Epithelial cell of proximal tubule (primary cell): ENCODE results near the gene CCSER2. TPM values are rescaled to one million over a fixed set of nuclear protein-coding genes. Genes with fewer than 3 reads are reported as not detected.

Source experiments
- DNase-seq: peaks from one replicate; pipeline ENCODE4 v3.0.0-alpha.2; 2011; ENCODE audit warnings: low read depth
- H3K4me3 ChIP-seq: 2 replicates; pipeline ENCODE4 v1.5.1; 2011; ENCODE audit warnings: low read depth, mild to moderate bottlenecking, low read length
- total RNA-seq: library from RNA; depleted of rRNA; stranded (reverse); fragments of >200 nt; gene quantifications from 2 replicates; pipeline ENCODE4 v1.2.3, GENCODE V29; 2015
- TF ChIP-seq, protein P1 (sequence below): conservative IDR thresholded peaks from 2 replicates; pipeline ENCODE4 v1.5.1; 2012; ENCODE audit warnings: low read depth, mild to moderate bottlenecking, low read length

The CCSER2 gene
- total RNA-seq, 1 donor from 2014 or later, result 8.8 TPM

GRCh38 chr10:84375881-84376280, 47.5 kb downstream of the CCSER2 start:
- no peak for DNase-seq
- H3K4me3 ChIP-seq, result no peak overlapping the region
- TF ChIP-seq, protein P1, sequence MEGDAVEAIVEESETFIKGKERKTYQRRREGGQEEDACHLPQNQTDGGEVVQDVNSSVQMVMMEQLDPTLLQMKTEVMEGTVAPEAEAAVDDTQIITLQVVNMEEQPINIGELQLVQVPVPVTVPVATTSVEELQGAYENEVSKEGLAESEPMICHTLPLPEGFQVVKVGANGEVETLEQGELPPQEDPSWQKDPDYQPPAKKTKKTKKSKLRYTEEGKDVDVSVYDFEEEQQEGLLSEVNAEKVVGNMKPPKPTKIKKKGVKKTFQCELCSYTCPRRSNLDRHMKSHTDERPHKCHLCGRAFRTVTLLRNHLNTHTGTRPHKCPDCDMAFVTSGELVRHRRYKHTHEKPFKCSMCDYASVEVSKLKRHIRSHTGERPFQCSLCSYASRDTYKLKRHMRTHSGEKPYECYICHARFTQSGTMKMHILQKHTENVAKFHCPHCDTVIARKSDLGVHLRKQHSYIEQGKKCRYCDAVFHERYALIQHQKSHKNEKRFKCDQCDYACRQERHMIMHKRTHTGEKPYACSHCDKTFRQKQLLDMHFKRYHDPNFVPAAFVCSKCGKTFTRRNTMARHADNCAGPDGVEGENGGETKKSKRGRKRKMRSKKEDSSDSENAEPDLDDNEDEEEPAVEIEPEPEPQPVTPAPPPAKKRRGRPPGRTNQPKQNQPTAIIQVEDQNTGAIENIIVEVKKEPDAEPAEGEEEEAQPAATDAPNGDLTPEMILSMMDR, result no peak

DNA sequence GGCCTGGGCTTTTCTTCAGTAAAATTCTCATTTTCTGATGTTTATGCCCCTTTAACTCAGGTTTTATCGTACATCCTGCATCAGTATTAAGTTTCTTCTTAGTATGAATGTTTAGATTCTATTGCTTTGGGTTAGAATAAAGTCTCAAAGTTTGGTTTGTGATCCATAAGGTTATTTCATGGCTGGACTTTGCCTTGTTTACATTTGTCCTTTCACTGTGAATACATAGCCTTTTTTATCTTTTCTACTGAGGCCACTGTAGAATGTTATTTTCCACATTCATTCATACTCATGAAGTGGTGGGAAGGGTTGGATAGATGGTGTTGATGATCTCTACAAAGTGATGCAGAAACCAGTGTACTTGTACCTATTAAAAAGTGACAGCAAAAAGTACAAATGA, 59.8 kb downstream of the CCSER2 start:
- TF ChIP-seq, protein P1, result no peak
- H3K4me3 ChIP-seq, result no peak overlapping the region
- no peak for DNase-seq

DNA sequence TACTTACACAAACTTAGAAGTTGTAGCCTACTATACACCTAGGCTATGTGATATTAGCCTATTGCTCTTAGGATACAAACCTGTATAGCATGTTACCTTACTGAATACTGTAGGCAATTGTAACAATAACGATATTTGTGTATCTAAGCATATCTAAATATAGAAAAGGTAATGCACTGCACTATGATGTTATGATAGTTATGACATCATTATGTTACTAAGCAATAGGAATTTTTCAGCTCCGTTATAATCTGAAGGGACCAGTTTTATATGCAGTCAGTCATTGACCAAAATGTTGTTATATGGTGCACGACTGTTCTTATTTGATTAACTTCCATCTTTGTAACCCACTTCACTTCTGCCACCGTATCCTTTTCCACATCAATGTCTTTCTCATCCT, 62.0 kb downstream of the CCSER2 start:
- TF ChIP-seq, protein P1, result no peak
- H3K4me3 ChIP-seq, result no peak overlapping the region
- DNase-seq, result no peak

GRCh38 chr10:84391326-84391725, 62.9 kb downstream of the CCSER2 start:
- TF ChIP-seq, protein P1, result no peak
- H3K4me3 ChIP-seq, result no peak overlapping the region
- DNase-seq, result no peak

- H3K4me3 ChIP-seq, result no peak overlapping the region
- TF ChIP-seq, protein P1, result no peak
- no peak for DNase-seq
Measured at GRCh38 chr10:84392181-84392580, 63.8 kb downstream of the CCSER2 start.

- TF ChIP-seq, protein P1, result no peak
- H3K4me3 ChIP-seq, result no peak overlapping the region
- no peak for DNase-seq
Measured at GRCh38 chr10:84395581-84395980, 67.2 kb downstream of the CCSER2 start.

DNA sequence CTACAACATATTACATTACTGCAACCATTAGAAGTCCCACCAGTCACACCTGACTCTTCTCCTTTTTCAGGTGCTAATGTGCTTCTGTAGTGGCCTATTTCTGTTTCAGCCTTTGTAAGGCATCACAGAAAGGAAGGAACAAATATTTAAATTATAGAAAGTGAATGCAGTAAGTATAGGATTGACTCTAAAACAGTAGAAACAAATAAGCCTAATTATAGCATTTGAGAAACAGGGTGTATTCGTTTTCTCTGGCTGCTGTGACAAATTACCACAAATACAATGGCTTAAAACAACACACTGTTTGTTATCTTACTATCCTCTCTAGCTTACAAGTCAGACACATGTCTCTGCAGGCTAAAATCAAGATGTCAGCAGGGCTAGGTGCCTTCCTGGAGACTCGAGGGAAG, 69.4 kb downstream of the CCSER2 start:
- H3K4me3 ChIP-seq, result no peak overlapping the region
- no peak for DNase-seq
- TF ChIP-seq, protein P1, result no peak
